Natural killer cell (primary cell): ENCODE results near the gene CDH23. TPM values are rescaled to one million over a fixed set of nuclear protein-coding genes. Genes with fewer than 3 reads are reported as not detected.

Source experiments
- ATAC-seq, 3 donors: fragments of 150-1000 bp in 2 of 3; fragments of 200-7000 bp in 1 of 3; cut with Tn5 transposase; 1 replicate in 1 of 3; 2 replicates in 2 of 3; pipeline ENCODE4 v1.10.0; 2021; ENCODE audit warnings: mild to moderate bottlenecking in 2 of 3, moderate library complexity in 2 of 3
- DNase-seq, 2 donors: peaks; one replicate each; pipeline versions ENCODE4 v3.0.0 to v3.0.0-alpha.2; 2013 to 2021; ENCODE audit warnings: mixed read lengths in 1 of 2
- H3K27ac ChIP-seq: one replicate; pipeline ENCODE4 v1.5.1; 2013; ENCODE audit warnings: mild to moderate bottlenecking, low read length
- H3K27me3 ChIP-seq: one replicate; pipeline ENCODE4 v1.6.1; 2013; ENCODE audit warnings: low read length; ENCODE audit not compliant: control insufficient read depth, insufficient read depth
- H3K36me3 ChIP-seq: one replicate; pipeline ENCODE4 v1.6.1; 2013; ENCODE audit warnings: low read length; ENCODE audit not compliant: control insufficient read depth, insufficient read depth
- H3K4me1 ChIP-seq: one replicate; pipeline ENCODE4 v1.6.1; 2013; ENCODE audit warnings: low read length; ENCODE audit not compliant: control insufficient read depth, insufficient read depth
- H3K4me3 ChIP-seq: one replicate; pipeline ENCODE4 v1.5.1; 2013; ENCODE audit warnings: low read length
- H3K9me3 ChIP-seq: one replicate; pipeline ENCODE4 v1.6.1; 2013; ENCODE audit warnings: low read length; ENCODE audit not compliant: control insufficient read depth, insufficient read depth
- H3K27ac Mint-ChIP-seq, 2 donors: one replicate each; pipeline ENCODE4 v1.8.0; 2022; ENCODE audit warnings: mild to moderate bottlenecking in 2 of 2, mixed read lengths in 2 of 2, moderate library complexity in 1 of 2
- H3K27me3 Mint-ChIP-seq, 2 donors: one replicate each; pipeline ENCODE4 v1.8.0; 2022; ENCODE audit warnings: low read depth in 2 of 2, mixed read lengths in 2 of 2
- H3K36me3 Mint-ChIP-seq: one replicate; pipeline ENCODE4 v1.8.0; 2022; ENCODE audit warnings: mixed read lengths
- H3K4me1 Mint-ChIP-seq, 2 donors: one replicate each; pipeline ENCODE4 v1.8.0; 2022; ENCODE audit warnings: mixed read lengths in 2 of 2
- H3K4me3 Mint-ChIP-seq: one replicate; pipeline ENCODE4 v1.8.0; 2022; ENCODE audit warnings: mild to moderate bottlenecking, moderate library complexity, mixed read lengths
- H3K9me3 Mint-ChIP-seq, 2 donors: one replicate each; pipeline ENCODE4 v1.8.0; 2022; ENCODE audit warnings: mixed read lengths in 2 of 2
- CTCF ChIP-seq: fragments of 200-600 bp; IDR thresholded peaks from one replicate; pipeline ENCODE4 v1.8.0; 2022; ENCODE audit warnings: antibody characterized with exemption
- WGBS: methylation state at CpG from one replicate; pipeline ENCODE4 v1.1.7; 2013; ENCODE audit warnings: missing lambda C conversion rate; ENCODE audit not compliant: insufficient coverage; 5-methylcytosine and 5-hydroxymethylcytosine counted together
- intact Hi-C: fragments of 100-400 bp; cut with micrococcal nuclease; formaldehyde crosslinking; loops from one replicate; pipeline ENCODE4 v1.14.2; 2022
- total RNA-seq, 4 donors: library from RNA; stranded (reverse); fragments of 120-200 nt in 1 of 4; gene quantifications; one replicate each; pipeline versions ENCODE4 v1.2.3 to v1.2.4, GENCODE V29; 2013 to 2022

The CDH23 gene
- total RNA-seq, 3 donors from 2014 or later (not counting 1 experiment from before 2014, with no cell fraction given): 1.2 to 6.0 (median 4.3) TPM

- no peaks in the 10 kb centered on the region for H3K9me3 ChIP-seq
- no peaks in the 10 kb centered on the region for H3K36me3 Mint-ChIP-seq
- H3K4me1 Mint-ChIP-seq: peaks cover 0 to 20% of the 10 kb centered on the region in 2 donors
- H3K4me1 ChIP-seq: peaks cover 18% of the 10 kb centered on the region
- no peaks in the 10 kb centered on the region for H3K36me3 ChIP-seq
- H3K27me3 Mint-ChIP-seq: peaks cover 0 to 7% of the 10 kb centered on the region in 2 donors
- DNase-seq (no peak), ATAC-seq (no peak)
- no peaks in the 10 kb centered on the region for H3K9me3 Mint-ChIP-seq
- H3K27ac Mint-ChIP-seq: no peak overlapping the region
- 94% methylated on average over 11 of the region's 11 CpGs for WGBS
- intact Hi-C loops: no loop called here
- H3K27ac ChIP-seq: no peak overlapping the region
- H3K4me3 ChIP-seq: no peak overlapping the region
- H3K27me3 ChIP-seq: no peaks in the 10 kb centered on the region
- no peak for TF ChIP-seq CTCF
- H3K4me3 Mint-ChIP-seq: no peak overlapping the region
Observed at GRCh38 chr10:71473671-71474599, 77.2 kb downstream of the CDH23 start.

GRCh38 chr10:71474702-71475242 lies 78.1 kb downstream of the CDH23 start:
- peaks cover 0 to 7% of the 10 kb centered on the region in 2 donors for H3K27me3 Mint-ChIP-seq

GRCh38 chr10:71475243-71475871 lies 78.6 kb downstream of the CDH23 start:
- no peak overlapping the region for H3K27ac Mint-ChIP-seq
- WGBS: 19% methylated on average over 13 of the region's 13 CpGs
- no peaks in the 10 kb centered on the region for H3K27me3 ChIP-seq
- H3K36me3 ChIP-seq: no peaks in the 10 kb centered on the region
- peaks cover 0 to 7% of the 10 kb centered on the region in 2 donors for H3K27me3 Mint-ChIP-seq
- no peaks in the 10 kb centered on the region for H3K36me3 Mint-ChIP-seq
- no peak overlapping the region for H3K27ac ChIP-seq
- peaks cover 0 to 20% of the 10 kb centered on the region in 2 donors for H3K4me1 Mint-ChIP-seq
- intact Hi-C loops: no loop called here
- ATAC-seq: no peak
- H3K4me3 Mint-ChIP-seq: no peak overlapping the region
- no peaks in the 10 kb centered on the region for H3K9me3 ChIP-seq
- H3K4me1 ChIP-seq: peaks cover 18% of the 10 kb centered on the region
- H3K9me3 Mint-ChIP-seq: no peaks in the 10 kb centered on the region
- DNase-seq: no peak
- no peak overlapping the region for H3K4me3 ChIP-seq
- no peak for TF ChIP-seq CTCF

More at GRCh38 chr10:71474702-71475242, 78.1 kb downstream of the CDH23 start:
- Histone ChIP-seq H3K9me3 (no peaks in the 10 kb centered on the region), H3K36me3 (no peaks in the 10 kb centered on the region), H3K4me3 (no peak overlapping the region), H3K27ac (no peak overlapping the region), H3K27me3 (no peaks in the 10 kb centered on the region), H3K4me1 (peaks cover 18% of the 10 kb centered on the region)
- Mint-ChIP-seq H3K4me3 (no peak overlapping the region), H3K9me3 (no peaks in the 10 kb centered on the region), H3K27ac (no peak overlapping the region), H3K4me1 (peaks cover 0 to 20% of the 10 kb centered on the region in 2 donors), H3K36me3 (no peaks in the 10 kb centered on the region)
- no peak for DNase-seq
- intact Hi-C loops: no loop called here
- WGBS: 59% methylated on average over 7 of the region's 7 CpGs
- TF ChIP-seq CTCF: no peak
- ATAC-seq: no peak
